GM18505 (cell line): ENCODE data around the gene KSR2.
"Not testable (repeated sequence)": the region's sequence is repeated elsewhere in the genome, so short reads cannot be mapped to it uniquely, and the experiment has no call there.

Source experiments
- ATAC-seq: cut with Tn5 transposase; IDR thresholded peaks from one replicate; pipeline ENCODE4 v1.9.1; 2021; ENCODE audit not compliant: unreplicated experiment
- POLR2A ChIP-seq: IDR thresholded peaks from 4 replicates; pipeline ENCODE4 v1.6.1; 2011; ENCODE audit warnings: borderline replicate concordance; ENCODE audit not compliant: insufficient read depth, insufficient read length; ENCODE audit errors: extremely low read depth

The KSR2 gene

DNA sequence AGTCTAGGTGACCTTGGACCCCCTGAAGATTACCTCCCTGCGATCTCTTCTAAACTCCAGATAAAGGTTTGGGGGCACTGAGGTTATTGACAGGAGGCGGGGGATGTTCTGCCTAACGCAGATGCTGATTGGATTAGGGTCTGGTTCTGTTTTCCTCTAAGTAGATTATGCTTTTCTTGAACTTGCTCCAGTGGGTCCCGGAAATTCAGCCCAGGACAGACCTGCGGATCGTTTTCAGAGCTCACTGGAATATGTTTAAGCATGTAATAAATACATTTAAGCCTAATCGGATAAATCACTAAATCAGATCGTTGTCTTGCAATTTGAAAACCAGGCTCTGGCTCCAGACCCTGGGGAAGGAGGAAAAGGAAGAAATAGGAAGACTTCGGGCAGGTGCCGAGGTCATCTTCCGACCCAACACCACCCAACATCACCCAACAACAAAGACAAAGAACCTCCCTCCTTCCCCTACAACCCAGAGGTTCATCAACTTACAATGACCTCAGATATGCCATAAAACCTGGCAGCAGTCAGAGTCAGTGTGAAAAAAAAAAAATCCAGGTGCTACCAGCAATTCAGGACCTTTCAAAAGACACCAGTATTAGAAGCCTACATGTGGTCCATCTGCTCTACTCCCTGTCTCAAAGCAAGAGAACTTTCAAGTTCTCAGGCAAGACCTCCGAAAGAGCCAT lies 148.4 kb downstream of the KSR2 start:
- no peak for ATAC-seq

DNA sequence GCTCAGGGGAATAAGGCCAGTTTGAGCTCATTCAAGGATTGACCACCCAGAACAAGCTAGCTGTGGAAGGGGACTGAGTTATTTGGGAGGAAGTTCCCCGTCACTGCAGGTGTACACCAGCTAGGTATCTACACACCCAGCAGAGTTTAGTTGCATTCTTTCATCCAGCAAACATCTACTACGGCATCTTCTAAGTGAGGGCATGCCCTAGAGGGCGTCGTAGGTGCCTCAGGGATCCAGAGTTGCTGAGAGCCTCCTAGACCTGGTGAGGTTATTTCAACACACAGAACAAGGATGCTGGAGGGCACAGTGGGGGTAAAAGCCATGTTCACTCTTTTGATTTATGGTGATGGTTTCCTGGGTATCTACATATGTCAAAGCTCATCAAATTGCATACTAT lies 149.6 kb downstream of the KSR2 start:
- no peak for ATAC-seq
- TF ChIP-seq POLR2A = no peak

More for the DNA sequence above, 148.4 kb downstream of the KSR2 start:
- TF ChIP-seq POLR2A = no peak

DNA sequence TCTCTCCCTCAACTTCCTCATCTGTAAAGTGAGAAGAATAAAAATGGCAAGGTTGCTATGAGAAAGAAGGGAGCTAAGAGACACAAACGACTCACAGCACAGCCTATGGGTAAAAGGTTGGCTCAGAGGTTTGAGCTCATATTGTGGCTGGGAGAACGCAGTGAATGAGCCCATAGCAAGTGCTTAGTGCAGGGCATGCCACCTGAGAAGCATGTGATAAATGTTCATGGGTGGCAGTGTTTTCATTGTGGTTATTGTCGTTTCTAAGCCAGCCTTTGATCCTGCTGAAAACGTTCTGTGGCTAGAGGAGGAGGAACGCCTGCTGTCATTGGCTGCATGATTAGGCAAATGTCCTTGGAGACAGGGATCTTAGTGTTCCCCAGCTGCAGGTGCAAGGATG lies 150.4 kb downstream of the KSR2 start:
- ATAC-seq = no peak
- TF ChIP-seq POLR2A = no peak

DNA sequence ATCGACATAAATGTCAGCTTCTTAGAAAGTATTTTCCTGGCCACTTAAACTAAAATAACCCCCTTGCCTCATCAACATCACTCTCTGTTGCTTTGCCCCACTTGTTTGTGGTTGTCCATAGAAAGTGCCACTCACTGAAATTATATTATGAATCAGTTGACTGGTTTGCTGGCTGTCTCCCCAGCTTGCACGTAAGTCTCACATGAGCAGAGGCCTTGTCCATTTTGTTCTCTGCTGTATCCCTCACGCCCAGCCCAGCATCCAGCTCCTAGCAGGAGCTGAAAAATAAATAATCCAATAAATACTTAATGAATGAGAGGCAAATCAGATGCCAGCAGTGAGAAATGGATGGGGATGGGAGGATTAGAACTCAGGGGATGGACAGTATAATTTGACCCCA lies 159.3 kb downstream of the KSR2 start:
- no peak for TF ChIP-seq POLR2A
- ATAC-seq = no peak

DNA sequence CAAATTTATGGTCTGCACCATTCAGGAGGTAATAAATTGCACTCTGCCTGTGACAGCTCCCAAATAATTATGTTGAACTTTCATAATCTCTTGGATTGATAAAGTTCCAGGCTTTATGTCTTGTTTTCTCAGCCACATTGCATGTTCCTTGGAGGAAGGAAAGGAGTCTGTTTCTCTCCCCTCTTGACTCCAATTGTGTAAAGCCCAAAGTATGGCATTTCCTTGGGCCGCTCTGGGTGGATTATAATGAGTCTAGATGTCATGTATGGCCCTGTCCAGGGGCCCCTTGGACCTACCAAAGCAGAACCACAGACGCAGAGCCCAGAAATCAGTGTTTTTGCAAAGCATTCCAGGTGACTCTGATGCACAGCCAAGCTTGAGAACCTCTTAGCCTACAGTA lies 160.8 kb downstream of the KSR2 start:
- ATAC-seq = no peak
- no peak for TF ChIP-seq POLR2A

DNA sequence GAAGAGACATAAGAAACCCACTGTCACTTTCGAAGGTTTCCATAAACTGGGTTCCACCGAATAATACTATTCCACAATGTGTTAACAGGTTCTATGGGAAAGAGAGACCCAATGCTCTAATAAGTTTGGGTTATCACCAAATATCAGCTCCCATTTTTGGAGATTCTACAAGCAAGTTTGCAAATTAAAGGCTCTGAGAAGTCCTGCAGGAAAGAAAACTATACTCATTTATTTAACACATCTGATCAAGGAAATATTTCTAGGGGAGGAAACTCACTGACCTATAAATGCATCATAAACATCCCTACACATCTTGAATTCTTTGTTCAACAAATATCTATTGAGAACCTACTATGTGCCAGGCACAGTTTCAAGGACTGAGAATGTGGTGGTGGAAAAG lies 161.4 kb downstream of the KSR2 start:
- no peak for ATAC-seq
- TF ChIP-seq POLR2A = no peak

DNA sequence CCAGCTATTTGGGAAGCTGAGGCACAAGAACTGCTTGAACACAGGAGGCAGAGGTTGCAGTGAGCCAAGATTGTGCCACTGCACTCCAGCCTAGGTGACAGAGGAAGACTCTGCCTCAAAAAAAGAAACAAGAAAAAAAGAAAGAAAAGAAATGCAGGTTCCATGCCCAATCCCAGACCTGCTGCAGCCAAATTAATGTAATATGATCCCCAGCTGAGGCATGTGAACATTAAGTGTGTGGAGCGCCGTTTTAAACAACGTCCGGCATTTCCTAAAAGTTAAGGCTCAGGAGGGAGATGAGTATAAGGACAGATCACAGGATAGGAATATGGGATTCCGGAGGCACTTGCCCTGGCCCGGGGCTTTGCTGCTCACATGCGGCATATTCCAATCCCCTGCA lies 162.9 kb downstream of the KSR2 start:
- ATAC-seq = no peak
- TF ChIP-seq POLR2A = no peak

DNA sequence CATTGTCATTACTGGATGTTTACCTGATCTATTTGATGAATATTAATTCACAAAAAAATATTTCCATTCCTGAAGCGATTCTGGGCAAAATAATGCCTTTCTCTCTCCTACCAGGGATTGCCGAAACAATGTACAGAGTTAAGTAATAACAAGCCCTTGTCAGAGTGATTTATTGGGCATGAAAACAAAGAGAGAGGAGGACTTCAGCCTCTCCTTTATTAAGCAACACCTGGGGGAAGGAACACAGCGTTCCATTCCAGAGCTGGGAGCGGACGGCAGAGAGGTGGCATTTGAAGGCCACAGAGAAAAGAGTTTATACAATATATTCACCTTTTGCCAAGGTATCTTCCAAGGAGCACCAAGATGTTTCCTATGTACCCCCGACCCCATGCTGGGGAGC lies 165.8 kb downstream of the KSR2 start:
- ATAC-seq = no peak
- TF ChIP-seq POLR2A = no peak

DNA sequence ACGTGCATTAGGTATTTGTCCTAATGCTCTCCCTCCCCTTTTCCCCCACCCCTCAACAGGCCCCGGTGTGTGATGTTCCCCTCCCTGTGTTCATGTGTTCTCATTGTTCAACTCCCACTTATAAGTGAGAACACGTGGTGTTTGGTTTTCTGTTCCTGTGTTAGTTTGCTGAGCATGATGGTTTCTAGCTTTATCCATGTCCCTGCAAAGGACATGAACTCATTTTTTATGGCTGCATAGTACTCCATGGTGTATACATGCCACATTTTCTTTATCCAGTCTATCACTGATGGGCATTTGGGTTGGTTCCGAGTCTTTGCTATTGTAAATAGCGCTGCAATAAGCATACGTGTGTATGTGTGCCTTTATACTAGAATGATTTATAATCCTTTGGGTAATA lies 168.1 kb downstream of the KSR2 start:
- ATAC-seq = not testable (repeated sequence)

DNA sequence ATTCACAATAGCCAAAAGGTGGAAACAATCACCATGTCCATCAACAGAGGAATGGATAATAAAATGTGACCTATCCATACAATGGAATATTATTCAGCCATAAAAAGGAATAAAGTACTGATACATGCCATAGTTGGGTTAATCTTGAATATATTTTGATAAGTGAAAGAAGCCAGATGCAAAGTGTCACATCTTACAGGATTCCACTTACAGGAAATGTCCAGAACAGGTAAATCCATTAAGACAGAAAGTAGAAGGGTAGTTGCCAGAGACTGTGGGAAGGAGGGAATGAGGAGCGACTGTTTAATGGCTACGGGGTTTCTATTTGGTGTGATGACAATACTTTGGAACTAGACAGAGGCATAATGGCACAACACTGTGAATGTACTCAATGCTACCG lies 171.6 kb downstream of the KSR2 start:
- ATAC-seq = no peak
- TF ChIP-seq POLR2A = no peak

DNA sequence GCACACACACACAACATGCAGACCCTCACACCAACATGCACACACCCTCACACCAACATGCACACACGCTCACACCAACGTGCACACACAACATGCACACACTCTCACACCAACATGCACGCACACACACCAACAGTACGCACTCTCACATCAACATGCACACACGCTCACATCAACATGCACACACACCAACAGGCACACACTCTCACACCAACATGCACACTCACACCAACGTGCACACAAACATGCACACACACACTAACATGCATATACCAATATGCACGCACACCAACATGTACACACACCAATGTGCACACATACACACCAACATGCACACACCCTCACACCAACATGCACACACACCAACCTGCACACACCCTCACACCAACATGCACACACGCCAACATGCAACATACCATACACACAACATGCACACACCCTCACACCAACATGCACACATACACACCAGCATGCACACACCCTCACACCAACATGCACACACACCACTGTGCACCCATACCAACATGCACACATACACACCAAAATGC lies 175.8 kb downstream of the KSR2 start:
- no peak for ATAC-seq
- TF ChIP-seq POLR2A = no peak

DNA sequence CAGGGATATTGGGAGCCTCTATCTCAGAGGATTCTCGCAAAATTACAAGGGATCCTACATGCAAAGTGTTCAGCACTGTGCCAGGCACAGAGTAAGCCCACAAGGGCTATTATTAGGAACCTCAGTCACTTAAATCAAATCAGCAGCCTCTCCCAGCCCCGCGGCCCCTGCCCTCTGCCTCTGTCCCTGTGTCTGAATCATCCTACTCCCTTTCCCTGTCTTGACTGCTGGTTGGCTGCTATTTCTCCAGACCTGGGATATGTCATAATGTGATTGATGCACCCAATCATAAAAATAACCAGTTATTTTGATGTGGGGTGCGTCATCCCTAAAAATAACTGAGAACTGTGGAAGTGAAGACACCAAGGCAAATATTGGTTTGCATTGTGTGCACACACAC lies 176.3 kb downstream of the KSR2 start:
- no peak for TF ChIP-seq POLR2A
- no peak for ATAC-seq

DNA sequence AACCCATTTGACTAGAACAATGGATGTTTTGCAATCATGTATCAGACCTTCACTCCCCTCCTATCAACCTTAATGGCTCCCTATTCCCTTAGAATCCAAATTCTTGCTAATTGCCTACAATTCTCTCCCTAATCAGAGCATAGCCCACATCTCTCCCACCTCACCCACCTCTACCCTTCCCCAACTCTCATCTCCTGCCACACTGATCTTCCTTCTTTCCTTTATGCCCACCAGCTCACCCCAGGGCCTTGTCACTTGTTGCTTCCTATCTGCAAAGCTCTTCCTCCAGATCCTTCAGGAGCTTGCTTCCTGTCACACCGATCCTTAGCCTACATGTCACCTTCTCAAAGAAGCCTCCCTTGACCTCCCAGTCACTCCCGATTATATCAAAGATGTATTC lies 177.8 kb downstream of the KSR2 start:
- no peak for ATAC-seq
- TF ChIP-seq POLR2A = no peak

DNA sequence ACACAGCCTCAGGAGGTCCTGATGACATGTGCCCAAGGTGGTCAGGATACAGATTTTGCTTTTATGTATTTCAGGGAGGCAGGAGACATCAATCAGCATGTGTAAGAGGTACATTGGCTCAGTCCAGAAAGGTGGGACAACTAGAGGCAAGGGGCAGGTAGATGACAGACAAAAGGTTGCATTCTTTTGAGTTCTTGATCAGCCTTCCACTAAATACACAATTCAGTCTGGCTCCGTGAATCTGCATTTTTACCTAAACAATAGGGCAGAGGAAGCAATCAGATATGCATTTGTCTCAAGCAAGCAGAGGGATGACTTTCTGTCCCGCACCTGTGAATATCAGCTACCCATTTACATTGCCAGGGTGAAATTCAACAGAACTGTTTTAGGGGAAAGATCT lies 178.6 kb downstream of the KSR2 start:
- no peak for TF ChIP-seq POLR2A
- no peak for ATAC-seq
